AG04449 (cell line): ENCODE measurements around the gene ARID1B.

ENCODE experiments used
- CTCF ChIA-PET: fragments of 350-600 bp; formaldehyde crosslinking; extraction: SDS; loops from one replicate; lab custom pipeline; 2021; ENCODE audit warnings: antibody characterized with exemption; lab: Yijun Ruan, JAX
- POLR2A ChIA-PET: fragments of 400-600, 350-600 bp; formaldehyde crosslinking; extraction: SDS; loops from one replicate; lab custom pipeline; 2020; ENCODE audit warnings: antibody characterized with exemption, inconsistent platforms; lab: Yijun Ruan, JAX
- DNase-seq: peaks from one replicate; pipeline ENCODE4 v3.0.0-alpha.2; 2010; ENCODE audit warnings: low read depth, low spot score
- H3K4me3 ChIP-seq: 2 replicates; pipeline ENCODE4 v1.5.1; 2011; ENCODE audit warnings: low read depth, mild to moderate bottlenecking, control low read depth, low read length
- CTCF ChIP-seq: IDR thresholded peaks from one replicate; pipeline ENCODE4 v1.5.1; 2011; ENCODE audit warnings: mild to moderate bottlenecking, moderate library complexity, low read length, control low read depth, inconsistent platforms; ENCODE audit not compliant: insufficient read depth; ENCODE audit errors: missing control alignments

Gene ARID1B

GRCh38 chr6:156887623-156888269 lies 110.6 kb downstream of the ARID1B start:
- CTCF ChIA-PET = interaction anchor here (1.5 kb wide), 1 partner anchor 11 kb away, joined by 3 read pairs; no protein-coding TSS in a partner anchor
- no peak for DNase-seq
- H3K4me3 ChIP-seq = no peak overlapping the region
- TF ChIP-seq CTCF = no peak
- POLR2A ChIA-PET = no interaction called here

DNA sequence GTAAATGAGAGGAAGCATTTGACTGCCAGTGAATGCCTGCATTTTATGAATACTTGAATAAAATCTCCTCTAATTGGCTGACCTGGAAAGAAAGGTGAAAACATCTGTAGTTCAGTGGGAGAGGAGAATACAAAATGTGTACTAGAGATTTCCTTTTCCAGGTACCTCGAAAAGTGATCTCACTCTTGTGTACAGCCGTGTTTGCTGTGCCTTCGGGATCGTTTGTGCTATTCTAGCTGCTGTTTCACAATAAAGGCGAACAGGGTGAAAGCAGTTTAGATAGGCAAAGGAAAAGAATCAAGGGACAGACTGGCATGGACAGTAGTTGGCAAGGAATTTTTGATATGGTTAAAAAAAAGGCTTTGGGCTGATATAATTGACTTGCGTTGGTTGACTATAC lies 112.3 kb downstream of the ARID1B start:
- TF ChIP-seq CTCF = no peak
- ChIA-PET POLR2A (no interaction called here), CTCF (no interaction called here)
- H3K4me3 ChIP-seq = no peak overlapping the region
- no peak for DNase-seq

DNA sequence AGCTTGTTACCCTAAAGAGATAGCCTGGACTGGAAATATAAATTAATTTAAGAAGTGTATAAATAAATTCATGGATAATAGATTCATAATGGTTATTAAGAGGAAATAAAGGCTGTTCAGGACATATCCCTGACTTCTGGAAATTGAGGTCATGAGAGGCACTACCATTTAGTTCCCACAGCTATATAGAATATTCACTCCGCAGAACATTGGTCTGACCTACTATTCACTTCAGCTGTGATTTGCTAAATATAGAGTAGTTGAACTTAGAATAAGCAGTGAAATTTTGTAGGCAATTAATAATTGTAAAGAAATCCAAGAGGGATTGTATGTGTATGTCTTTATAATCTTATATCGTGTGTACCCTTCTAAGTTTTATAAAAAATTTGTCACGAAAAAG lies 112.8 kb downstream of the ARID1B start:
- CTCF ChIA-PET = no interaction called here
- no peak overlapping the region for H3K4me3 ChIP-seq
- POLR2A ChIA-PET = no interaction called here
- TF ChIP-seq CTCF = no peak
- DNase-seq = no peak

DNA sequence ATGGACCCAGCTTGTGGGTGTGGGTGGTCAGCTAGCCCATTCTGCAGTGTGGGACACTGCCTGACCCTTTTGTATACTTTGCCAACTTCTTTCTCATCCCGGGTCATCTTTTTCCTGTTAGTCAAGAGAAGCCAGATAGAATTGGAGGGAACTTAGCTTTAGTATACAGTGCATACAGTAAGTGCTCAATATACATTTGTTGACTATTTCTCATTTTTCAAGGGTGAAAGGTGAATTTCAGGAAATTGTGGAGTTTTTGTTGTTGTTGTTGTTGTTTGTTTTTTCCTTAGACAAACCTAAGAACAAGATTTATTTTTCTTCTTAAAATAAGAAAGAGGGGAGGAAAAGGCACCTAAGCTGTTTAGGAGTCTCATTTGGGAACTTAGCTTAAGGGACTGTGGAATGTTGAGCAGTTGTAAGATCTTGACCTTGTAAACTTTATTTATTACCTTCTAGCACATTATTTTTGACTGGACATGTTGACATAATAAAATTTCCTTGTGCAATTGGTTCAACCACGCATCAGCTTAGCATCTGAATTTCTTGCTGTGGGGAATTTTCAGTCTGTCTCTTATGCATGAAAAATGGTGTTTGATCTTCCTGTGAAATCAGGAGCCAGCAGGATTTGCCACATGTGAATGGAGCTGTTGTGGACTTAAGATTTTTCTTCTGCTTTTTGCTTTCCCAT lies 113.6 kb downstream of the ARID1B start:
- ChIA-PET POLR2A (no interaction called here), CTCF (interaction anchor here (1.6 kb wide), 1 partner anchor 14 kb away, joined by 4 read pairs; no protein-coding TSS in a partner anchor)
- no peak for DNase-seq
- H3K4me3 ChIP-seq = no peak overlapping the region
- no peak for TF ChIP-seq CTCF

GRCh38 chr6:156897907-156898531 lies 120.8 kb downstream of the ARID1B start:
- TF ChIP-seq CTCF = no peak
- POLR2A ChIA-PET = no interaction called here
- no peak overlapping the region for H3K4me3 ChIP-seq
- CTCF ChIA-PET = interaction anchor here (0.8 to 1.0 kb wide), 2 partner anchors 14 to 41 kb away, joined by 3 to 4 read pairs; no protein-coding TSS in a partner anchor
- DNase-seq = no peak

DNA sequence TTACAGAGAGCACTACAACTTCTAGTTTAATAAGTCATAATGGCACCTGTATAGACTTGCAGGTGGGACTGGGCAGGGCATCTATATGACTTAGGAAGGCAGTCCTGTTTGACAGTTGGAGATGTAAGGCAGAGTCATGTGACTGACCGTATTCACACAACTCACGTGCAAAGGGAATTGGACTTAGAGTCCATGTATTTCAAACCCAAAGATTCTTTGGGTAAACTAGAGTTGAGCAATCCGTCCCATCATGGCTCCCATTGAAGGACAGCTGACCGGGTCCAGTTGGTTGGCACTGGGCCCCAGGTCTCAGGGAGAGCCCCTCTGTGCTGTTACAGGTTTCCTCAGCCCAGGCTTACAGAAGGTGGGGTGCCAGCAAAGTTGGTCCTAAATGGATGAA lies 121.9 kb downstream of the ARID1B start:
- DNase-seq = no peak
- H3K4me3 ChIP-seq = no peak overlapping the region
- CTCF ChIA-PET = no interaction called here
- no peak for TF ChIP-seq CTCF
- POLR2A ChIA-PET = no interaction called here
